IMR-90 (cell line): ENCODE data around the gene BEST1. TPM values are rescaled to one million over a fixed set of nuclear protein-coding genes. Genes with fewer than 3 reads are reported as not detected.

Experiments
- ATAC-seq: fragments of 200-7000 bp; cut with Tn5 transposase; 2 replicates; pipeline ENCODE4 v1.9.1; 2020; ENCODE audit warnings: low read depth, mild to moderate bottlenecking, moderate library complexity
- BruUV-seq: library from RNA; stranded (reverse); fragments of 400-500 nt; replicated peaks from 2 replicates; lab custom pipeline; 2021; lab: Mats Ljungman, UMichigan
- CTCF ChIA-PET: fragments of 300-600 bp; formaldehyde crosslinking; extraction: SDS; loops from one replicate; lab custom pipeline; 2021; ENCODE audit warnings: antibody characterized with exemption; lab: Yijun Ruan, JAX
- POLR2A ChIA-PET: fragments of 300-600 bp; sonication (Branson Sonifier 250); formaldehyde crosslinking; loops from one replicate; lab custom pipeline; 2022; ENCODE audit warnings: antibody characterized with exemption; ENCODE audit not compliant: unreplicated experiment; lab: Charles Lee
- DNase-seq: peaks from one replicate; pipeline ENCODE4 v3.0.0; 2013
- H2AFZ ChIP-seq: replicated peaks from 2 replicates; pipeline ENCODE3; 2013; ENCODE audit warnings: low read length, mild to moderate bottlenecking; ENCODE audit not compliant: poor library complexity
- H2AK5ac ChIP-seq: 2 replicates; pipeline ENCODE4 v1.6.1; 2013; ENCODE audit warnings: low read depth, low read length, inconsistent platforms
- H2AK9ac ChIP-seq: replicated peaks from 2 replicates; pipeline ENCODE3; 2013; ENCODE audit warnings: mild to moderate bottlenecking, low read depth, low read length, moderate library complexity; ENCODE audit not compliant: poor library complexity
- H2BK120ac ChIP-seq: 2 replicates; pipeline ENCODE4 v1.6.1; 2013; ENCODE audit warnings: low read depth, low read length, inconsistent platforms
- H2BK15ac ChIP-seq: 3 replicates; pipeline ENCODE4 v1.6.1; 2013; ENCODE audit warnings: low read depth, low read length, inconsistent platforms
- H2BK20ac ChIP-seq: 2 replicates; pipeline ENCODE4 v1.6.1; 2013; ENCODE audit warnings: low read depth, mild to moderate bottlenecking, inconsistent platforms, low read length, moderate library complexity
- H2BK5ac ChIP-seq: 2 replicates; pipeline ENCODE4 v1.6.1; 2013; ENCODE audit warnings: mild to moderate bottlenecking, low read depth, low read length, inconsistent platforms; ENCODE audit not compliant: poor library complexity, severe bottlenecking
- H3K14ac ChIP-seq: replicated peaks from 2 replicates; pipeline ENCODE4 v1.6.1; 2013; ENCODE audit warnings: low read depth, low read length, inconsistent platforms
- H3K18ac ChIP-seq: 2 replicates; pipeline ENCODE4 v1.6.1; 2013; ENCODE audit warnings: low read depth, low read length, control low read depth
- H3K23ac ChIP-seq: 2 replicates; pipeline ENCODE4 v1.6.1; 2013; ENCODE audit warnings: low read depth, low read length, inconsistent platforms
- H3K27ac ChIP-seq: 2 replicates; pipeline ENCODE4 v1.5.1; 2013; ENCODE audit warnings: mild to moderate bottlenecking, control low read depth, low read length; ENCODE audit not compliant: insufficient read depth
- H3K27me3 ChIP-seq: 2 replicates; pipeline ENCODE4 v1.6.1; 2013; ENCODE audit warnings: low read length; ENCODE audit not compliant: control insufficient read depth, insufficient read depth
- H3K36me3 ChIP-seq: 2 replicates; pipeline ENCODE4 v1.6.1; 2013; ENCODE audit warnings: low read length, mixed read lengths; ENCODE audit not compliant: control insufficient read depth, insufficient read depth
- H3K4ac ChIP-seq: 2 replicates; pipeline ENCODE4 v1.6.1; 2013; ENCODE audit warnings: low read depth, low read length, inconsistent platforms
- H3K4me1 ChIP-seq: 2 replicates; pipeline ENCODE4 v1.6.1; 2013; ENCODE audit warnings: low read length, mixed read lengths; ENCODE audit not compliant: control insufficient read depth, insufficient read depth
- H3K4me2 ChIP-seq: 2 replicates; pipeline ENCODE4 v1.6.1; 2013; ENCODE audit warnings: low read depth, mild to moderate bottlenecking, control low read depth, low read length, moderate library complexity
- H3K4me3 ChIP-seq: 2 replicates; pipeline ENCODE4 v1.5.1; 2013; ENCODE audit warnings: low read depth, mild to moderate bottlenecking, control low read depth, low read length, moderate library complexity; ENCODE audit not compliant: insufficient read depth
- H3K56ac ChIP-seq: 2 replicates; pipeline ENCODE4 v1.6.1; 2013; ENCODE audit warnings: low read length, inconsistent platforms; ENCODE audit not compliant: insufficient read depth; ENCODE audit errors: extremely low read depth
- H3K79me1 ChIP-seq, 2 experiments: 2 replicates each; pipeline ENCODE4 v1.6.1; 2013; ENCODE audit warnings: low read length in 2 of 2, inconsistent platforms in 1 of 2, low read depth in 1 of 2
- H3K9ac ChIP-seq: 2 replicates; pipeline ENCODE4 v1.6.1; 2013; ENCODE audit warnings: low read depth, low read length, control low read depth
- H3K9me1 ChIP-seq: 2 replicates; pipeline ENCODE4 v1.6.1; 2013; ENCODE audit warnings: low read length, inconsistent platforms; ENCODE audit not compliant: insufficient read depth
- H3K9me3 ChIP-seq: 2 replicates; pipeline ENCODE4 v1.6.1; 2013; ENCODE audit warnings: low read length; ENCODE audit not compliant: control insufficient read depth, insufficient read depth
- H4K20me1 ChIP-seq: 2 replicates; pipeline ENCODE4 v1.6.1; 2013; ENCODE audit warnings: low read length, inconsistent platforms; ENCODE audit not compliant: insufficient read depth
- H4K5ac ChIP-seq: 2 replicates; pipeline ENCODE4 v1.6.1; 2013; ENCODE audit warnings: mild to moderate bottlenecking, low read depth, low read length, control low read depth
- H4K8ac ChIP-seq, 2 experiments: 2 replicates each; pipeline ENCODE4 v1.6.1; 2013; ENCODE audit warnings: low read depth in 2 of 2, low read length in 2 of 2, control low read depth in 1 of 2, inconsistent platforms in 1 of 2
- H4K91ac ChIP-seq: 2 replicates; pipeline ENCODE4 v1.6.1; 2013; ENCODE audit warnings: low read depth, low read length, inconsistent platforms; ENCODE audit not compliant: insufficient read depth
- CEBPB ChIP-seq: IDR thresholded peaks from 2 replicates; pipeline ENCODE4 v1.6.1; 2012; ENCODE audit warnings: low read depth, low read length, improper control_type of control experiment
- FOS ChIP-seq: fragments of 150-350 bp; IDR thresholded peaks from 2 replicates; pipeline ENCODE4 v1.6.1; 2016; ENCODE audit warnings: low read depth, low read length
- POLR2A ChIP-seq: IDR thresholded peaks from 2 replicates; pipeline ENCODE4 v1.6.1; 2012; ENCODE audit warnings: mild to moderate bottlenecking, low read depth, low read length
- RFX5 ChIP-seq: IDR thresholded peaks from 2 replicates; pipeline ENCODE4 v1.8.0; 2012; ENCODE audit warnings: low read depth, mild to moderate bottlenecking, low read length, moderate library complexity
- WGBS, 2 experiments: methylation state at CpG; one replicate each; pipeline versions ENCODE4 v1.1.5 to v1.1.7; 2013; ENCODE audit warnings: missing lambda C conversion rate in 2 of 2; ENCODE audit not compliant: insufficient read length in 1 of 2; ENCODE audit errors: extremely low coverage in 2 of 2; 5-methylcytosine and 5-hydroxymethylcytosine counted together
- dilution Hi-C: fragments of 300-500 bp; cut with HindIII; formaldehyde crosslinking; loops from one replicate; pipeline ENCODE4 v1.14.3; 2018; ENCODE audit warnings: low sequenced_read_pairs; ENCODE audit not compliant: unreplicated experiment
- in situ Hi-C: fragments of 300-500 bp; cut with MboI; formaldehyde crosslinking; loops from 3 replicates; pipeline ENCODE4 v1.14.3; 2019; ENCODE audit warnings: low sequenced_read_pairs, inconsistent platforms, mixed read lengths
- intact Hi-C: fragments of 100-400 bp; cut with micrococcal nuclease; formaldehyde crosslinking; loops from 2 replicates; pipeline ENCODE4 v1.10.0; 2022
- polyA plus RNA-seq, 3 experiments: library from polyadenylated mRNA; depleted of rRNA; stranded (reverse); fragments of >200 nt; gene quantifications; 2 replicates each; pipeline ENCODE4 v1.2.3, GENCODE V29; 2012; ENCODE audit warnings: low replicate concordance in 1 of 3
- total RNA-seq: library from RNA; depleted of rRNA; stranded (reverse); fragments of >200 nt; gene quantifications from 2 replicates; pipeline ENCODE4 v1.2.3, GENCODE V29; 2012

The BEST1 gene
- total and polyA plus RNA-seq, 2 of the 4 experiments (the other 2 are of a cell fraction): 0.90 to 1.4 TPM

GRCh38 chr11:61911701-61912529 is 38.2 kb upstream of the BEST1 start:
- Histone ChIP-seq H3K4ac (no peak overlapping the region), H2AK9ac (peak overlapping the region; percentile 50), H4K91ac (no peak overlapping the region), H3K18ac (no peak overlapping the region), H3K9me3 (no peaks in the 10 kb centered on the region), H4K5ac (no peak overlapping the region), H3K4me3 (no peak overlapping the region), H3K27ac (no peak overlapping the region), H2BK15ac (no peak overlapping the region), H4K8ac (no peak overlapping the region), H3K79me1 (0 out of 4 replicates have a peak, but pooled peaks cover 0 to 3% of the 10 kb centered on the region in 2 experiments), H3K23ac (no peak overlapping the region), H2BK5ac (no peak overlapping the region), H3K36me3 (no peaks in the 10 kb centered on the region), H2BK120ac (no peak overlapping the region), H3K9ac (no peak overlapping the region), H3K4me1 (no peaks in the 10 kb centered on the region), H3K4me2 (no peak overlapping the region), H3K14ac (no peak overlapping the region), H4K20me1 (peaks cover 3% of the 10 kb centered on the region; the same call in 1 of the 2 replicates), H2AFZ (no peak overlapping the region), H3K56ac (no peak overlapping the region), H2AK5ac (no peak overlapping the region), H3K9me1 (0 out of 2 replicates have a peak, but pooled peaks cover 4% of the 10 kb centered on the region), H2BK20ac (no peak overlapping the region), H3K27me3 (peaks cover 2% of the 10 kb centered on the region; the same call in 1 of the 2 replicates)
- intact Hi-C loops: no loop called here
- in situ Hi-C loops: no loop called here
- CTCF ChIA-PET: no interaction called here
- WGBS, 2 experiments: 92% methylated on average over 7 of the region's 17 CpGs; no CpG with 5 or more reads in 1 of the 2 experiments
- DNase-seq: no peak
- BruUV-seq: no TSS peak
- dilution Hi-C loops: no loop called here
- POLR2A ChIA-PET: no interaction called here
- TF ChIP-seq POLR2A: no peak
- TF ChIP-seq RFX5: no peak
- TF ChIP-seq FOS: no peak
- no peak for TF ChIP-seq CEBPB
- no peak for ATAC-seq
